ENCODE data around the gene GABARAPL2. TPM values are rescaled to one million over a fixed set of nuclear protein-coding genes. Genes with fewer than 3 reads are reported as not detected.

The GABARAPL2 gene
- total RNA-seq, 1 experiment from 2014 or later = 76.9 TPM

Other genes with a start within 250 kb of the GABARAPL2 start
- 45.3 TPM for gene CFDP1, start 132.9 kb upstream of the GABARAPL2 start, total RNA-seq (2021; ENCODE audit: unreplicated experiment)
- gene TMEM170A, start 101.7 kb upstream of the GABARAPL2 start, total RNA-seq (2021; ENCODE audit: unreplicated experiment) = 34.5 TPM
- gene CHST6, start 70.9 kb upstream of the GABARAPL2 start, total RNA-seq (2021; ENCODE audit: unreplicated experiment) = 17.9 TPM
- gene CHST5, start 30.3 kb upstream of the GABARAPL2 start, total RNA-seq (2021; ENCODE audit: unreplicated experiment) = 0.32 TPM
- 9.7 TPM for gene TMEM231, start 10.1 kb upstream of the GABARAPL2 start, total RNA-seq (2021; ENCODE audit: unreplicated experiment)
- 44.2 TPM for gene ADAT1, start 56.9 kb downstream of the GABARAPL2 start, total RNA-seq (2021; ENCODE audit: unreplicated experiment)
- gene KARS1, start 81.3 kb downstream of the GABARAPL2 start, total RNA-seq (2021; ENCODE audit: unreplicated experiment) = 196 TPM
- 36.4 TPM for gene TERF2IP, start 81.4 kb downstream of the GABARAPL2 start, total RNA-seq (2021; ENCODE audit: unreplicated experiment)
- not detected for gene CPHXL2, start 110.6 kb downstream of the GABARAPL2 start, total RNA-seq (2021; ENCODE audit: unreplicated experiment)
- gene DUXB, start 135.1 kb downstream of the GABARAPL2 start, total RNA-seq (2021; ENCODE audit: unreplicated experiment) = not detected
- not detected for gene CPHXL, start 160.1 kb downstream of the GABARAPL2 start, total RNA-seq (2021; ENCODE audit: unreplicated experiment)

Data from HCT116 (cell line).